ENCODE results near the gene TBATA. TPM values are rescaled to one million over a fixed set of nuclear protein-coding genes. Genes with fewer than 3 reads are reported as not detected.

Gene TBATA
- total RNA-seq, 2 experiments from 2014 or later, result not detected

DNA sequence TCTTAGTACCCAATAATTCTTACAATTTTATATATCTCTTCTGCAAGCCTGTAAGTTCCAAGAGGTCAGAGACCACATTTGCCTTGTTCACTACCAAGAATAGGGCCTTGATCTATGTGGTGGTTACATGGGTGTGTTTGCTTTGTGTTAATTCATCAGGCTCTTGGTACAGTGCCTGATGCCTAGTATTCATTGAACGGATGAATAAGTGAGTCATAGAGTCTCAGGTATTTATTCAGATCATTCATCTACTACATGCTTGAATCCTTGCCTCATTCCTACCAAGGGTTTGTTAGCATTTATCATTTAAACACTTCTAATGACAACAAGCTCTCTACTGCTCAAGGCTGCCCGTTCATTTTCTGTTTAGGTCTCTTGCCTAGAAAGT lies 19.2 kb upstream of the TBATA start:
- ChIA-PET CTCF (interaction anchor here (1.1 kb wide), 1 partner anchor 9 kb away, joined by 3 read pairs; no protein-coding TSS in a partner anchor), POLR2A (no interaction called here)
- no peaks in the 10 kb centered on the region for H3K9me3 Mint-ChIP-seq

GRCh38 chr10:70803775-70804420 lies 18.7 kb upstream of the TBATA start:
- H3K4me1 Mint-ChIP-seq, result no peaks in the 10 kb centered on the region

More for the DNA sequence above, 19.2 kb upstream of the TBATA start:
- no peak overlapping the region for H3K4me3 Mint-ChIP-seq
- peaks cover 10% of the 10 kb centered on the region for H3K27me3 Mint-ChIP-seq
- H3K4me1 Mint-ChIP-seq, result no peaks in the 10 kb centered on the region
- DNase-seq, result no peak
- no peaks in the 10 kb centered on the region for H3K36me3 Mint-ChIP-seq (ENCODE audit: low read depth)
- no peak overlapping the region for H3K27ac Mint-ChIP-seq

DNA sequence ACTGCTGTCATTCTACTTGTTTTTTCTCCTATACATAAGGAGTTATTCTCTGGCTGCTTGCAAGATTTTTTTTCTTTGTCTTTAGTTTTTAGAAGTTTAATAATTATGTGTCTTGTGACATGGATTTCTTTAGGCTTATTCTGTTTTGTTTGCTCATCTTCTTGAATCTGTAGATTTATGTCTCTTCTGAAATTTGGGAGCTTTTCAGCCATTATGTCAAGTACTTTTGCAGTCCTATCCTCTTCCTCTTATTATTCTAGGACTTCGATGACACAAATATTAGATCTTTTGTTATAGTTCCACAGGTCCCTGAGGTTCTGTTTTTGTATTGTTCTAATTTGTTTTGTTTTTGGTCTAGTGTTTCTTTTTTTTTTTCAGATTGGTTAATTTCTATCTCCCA lies 16.7 kb upstream of the TBATA start:
- H3K4me1 Mint-ChIP-seq, result no peaks in the 10 kb centered on the region

More at GRCh38 chr10:70803775-70804420, 18.7 kb upstream of the TBATA start:
- Mint-ChIP-seq H3K36me3 (ENCODE audit: low read depth) (no peaks in the 10 kb centered on the region), H3K27ac (no peak overlapping the region), H3K9me3 (no peaks in the 10 kb centered on the region), H3K4me3 (no peak overlapping the region), H3K27me3 (peaks cover 14% of the 10 kb centered on the region)
- DNase-seq, result no peak
- ChIA-PET POLR2A (no interaction called here), CTCF (interaction anchor here (1.1 kb wide), 1 partner anchor 10 kb away, joined by 3 read pairs; no protein-coding TSS in a partner anchor)

DNA sequence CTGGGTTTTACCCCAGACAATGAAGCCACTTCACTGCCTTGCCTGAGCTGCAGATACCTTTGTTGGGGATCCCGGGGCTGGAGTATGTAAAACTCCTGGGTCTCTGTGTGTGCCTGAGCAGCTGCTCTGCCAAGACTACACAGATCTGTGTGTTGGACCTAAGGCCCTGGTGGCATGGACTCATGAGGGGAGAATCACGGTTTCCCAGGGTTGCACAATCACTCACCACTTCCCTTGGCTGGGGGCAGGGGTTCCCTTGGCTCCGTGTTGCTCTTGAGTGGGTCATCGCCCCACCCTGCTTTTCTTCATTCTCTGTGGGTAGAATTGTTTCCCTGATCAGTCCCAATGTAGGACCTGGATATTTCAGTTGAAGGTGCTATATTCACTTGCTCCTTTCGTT lies 13.9 kb upstream of the TBATA start:
- no peak overlapping the region for H3K27ac Mint-ChIP-seq
- H3K9me3 Mint-ChIP-seq, result no peaks in the 10 kb centered on the region
- ChIA-PET CTCF (no interaction called here), POLR2A (no interaction called here)
- no peak for DNase-seq
- peaks cover 35% of the 10 kb centered on the region for H3K27me3 Mint-ChIP-seq
- no peak overlapping the region for H3K4me3 Mint-ChIP-seq
- no peaks in the 10 kb centered on the region for H3K36me3 Mint-ChIP-seq (ENCODE audit: low read depth)
- H3K4me1 Mint-ChIP-seq, result no peaks in the 10 kb centered on the region

More for the DNA sequence above, 16.7 kb upstream of the TBATA start:
- CTCF ChIA-PET, result no interaction called here
- no peak for DNase-seq
- H3K4me3 Mint-ChIP-seq, result no peak overlapping the region
- no peaks in the 10 kb centered on the region for H3K9me3 Mint-ChIP-seq
- no peak overlapping the region for H3K27ac Mint-ChIP-seq
- H3K27me3 Mint-ChIP-seq, result peaks cover 27% of the 10 kb centered on the region
- POLR2A ChIA-PET, result no interaction called here
- H3K36me3 Mint-ChIP-seq (ENCODE audit: low read depth), result no peaks in the 10 kb centered on the region

- H3K9me3 Mint-ChIP-seq, result no peaks in the 10 kb centered on the region
- POLR2A ChIA-PET, result no interaction called here
- H3K27ac Mint-ChIP-seq, result no peak overlapping the region
- H3K36me3 Mint-ChIP-seq (ENCODE audit: low read depth), result no peaks in the 10 kb centered on the region
- H3K27me3 Mint-ChIP-seq, result peaks cover 36% of the 10 kb centered on the region
- CTCF ChIA-PET, result no interaction called here
- no peaks in the 10 kb centered on the region for H3K4me1 Mint-ChIP-seq
- DNase-seq, result no peak
- no peak overlapping the region for H3K4me3 Mint-ChIP-seq
Observed at GRCh38 chr10:70797840-70798239, 12.7 kb upstream of the TBATA start.

DNA sequence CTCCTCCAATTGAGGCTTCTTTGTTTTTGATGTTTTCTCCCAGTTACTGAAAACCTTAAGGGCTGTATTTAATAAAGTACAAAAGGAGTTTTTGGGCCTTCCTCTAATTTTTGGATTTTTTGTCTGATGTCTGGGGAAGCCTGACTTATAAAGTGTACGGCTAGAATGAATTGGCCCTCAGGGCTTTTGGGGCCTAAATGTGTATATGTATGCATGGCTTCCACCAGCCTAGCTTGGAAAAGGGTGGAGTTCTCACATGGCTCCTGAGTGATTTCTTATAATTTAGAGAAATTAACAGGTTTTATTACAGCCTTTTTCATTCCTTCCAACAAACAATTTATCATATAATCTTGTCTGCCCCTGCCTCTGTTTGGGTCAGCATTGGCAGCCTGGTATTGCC lies 10.4 kb upstream of the TBATA start:
- H3K27ac Mint-ChIP-seq, result no peak overlapping the region
- peaks cover 48% of the 10 kb centered on the region for H3K27me3 Mint-ChIP-seq
- H3K4me1 Mint-ChIP-seq, result peaks cover 3% of the 10 kb centered on the region
- ChIA-PET POLR2A (interaction anchor here (0.7 kb wide), 1 partner anchor 702 kb away, joined by 3 read pairs; no protein-coding TSS in a partner anchor), CTCF (no interaction called here)
- DNase-seq, result no peak
- H3K36me3 Mint-ChIP-seq (ENCODE audit: low read depth), result no peaks in the 10 kb centered on the region
- no peaks in the 10 kb centered on the region for H3K9me3 Mint-ChIP-seq
- no peak overlapping the region for H3K4me3 Mint-ChIP-seq

GRCh38 chr10:70791386-70792039 lies 6.3 kb upstream of the TBATA start:
- Mint-ChIP-seq H3K36me3 (ENCODE audit: low read depth) (no peaks in the 10 kb centered on the region), H3K9me3 (no peaks in the 10 kb centered on the region), H3K27me3 (peaks cover 41% of the 10 kb centered on the region), H3K4me3 (no peak overlapping the region), H3K27ac (no peak overlapping the region), H3K4me1 (peaks cover 13% of the 10 kb centered on the region)
- ChIA-PET POLR2A (no interaction called here), CTCF (no interaction called here)
- no peak for DNase-seq

DNA sequence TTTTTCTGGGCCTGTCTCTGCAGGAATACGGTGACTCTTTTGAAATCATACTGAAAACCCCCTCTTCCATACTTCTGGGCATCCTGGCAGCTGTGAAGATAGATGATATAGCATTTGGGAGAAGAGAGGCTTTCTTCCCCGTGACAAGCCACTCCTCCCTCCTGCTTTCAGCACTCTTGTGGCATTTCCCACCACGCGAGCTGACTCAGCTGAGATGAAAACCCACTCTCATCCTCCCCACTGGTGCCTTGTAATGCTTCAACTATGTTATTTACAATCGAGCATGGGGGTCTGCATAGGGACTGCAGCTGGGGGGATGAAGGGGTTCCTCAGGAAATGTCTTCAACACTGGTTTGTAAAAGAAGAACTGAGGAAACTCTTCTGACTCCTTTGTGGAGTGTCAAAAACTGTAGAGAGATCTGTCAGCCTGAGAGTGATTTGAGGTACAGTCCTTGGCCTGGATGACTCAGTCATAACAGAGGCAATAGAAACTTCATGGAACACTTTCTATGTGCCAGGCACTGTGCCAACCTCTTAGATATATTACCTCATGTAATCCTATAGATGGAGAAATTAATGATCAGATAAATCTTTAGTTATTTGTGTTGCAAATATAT lies 1.7 kb upstream of the TBATA start:
- Mint-ChIP-seq H3K27ac (no peak overlapping the region), H3K9me3 (no peaks in the 10 kb centered on the region), H3K36me3 (ENCODE audit: low read depth) (no peaks in the 10 kb centered on the region), H3K4me1 (peaks cover 21% of the 10 kb centered on the region), H3K27me3 (peaks cover 28% of the 10 kb centered on the region), H3K4me3 (no peak overlapping the region)
- POLR2A ChIA-PET, result no interaction called here
- CTCF ChIA-PET, result no interaction called here
- DNase-seq, result no peak

DNA sequence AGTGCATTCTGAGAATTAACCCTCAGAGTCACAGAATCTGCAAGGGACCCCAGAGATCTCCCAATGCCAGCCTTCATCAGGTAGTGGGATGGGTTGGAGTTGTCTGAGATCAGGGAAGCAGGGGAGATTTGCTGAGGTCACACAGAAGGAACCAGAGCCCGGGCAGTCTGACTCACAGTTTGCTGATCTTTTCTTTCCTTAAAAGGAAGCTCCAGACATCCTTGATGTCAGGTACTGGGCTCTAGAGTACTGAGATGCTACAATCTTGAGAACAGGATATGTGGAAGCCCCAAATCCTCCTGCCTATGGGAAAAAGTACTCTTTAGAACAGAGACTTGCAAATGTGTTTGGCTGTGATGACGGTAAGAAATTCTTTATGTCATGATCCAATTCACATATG lies 706 bp downstream of the TBATA start:
- no peak for DNase-seq
- peaks cover 15% of the 10 kb centered on the region for H3K4me1 Mint-ChIP-seq
- H3K9me3 Mint-ChIP-seq, result no peaks in the 10 kb centered on the region
- H3K4me3 Mint-ChIP-seq, result no peak overlapping the region
- H3K36me3 Mint-ChIP-seq (ENCODE audit: low read depth), result no peaks in the 10 kb centered on the region
- ChIA-PET POLR2A (no interaction called here), CTCF (no interaction called here)
- peaks cover 15% of the 10 kb centered on the region for H3K27me3 Mint-ChIP-seq
- H3K27ac Mint-ChIP-seq, result no peak overlapping the region

- no peak overlapping the region for H3K4me3 Mint-ChIP-seq
- no peak for DNase-seq
- peaks cover 15% of the 10 kb centered on the region for H3K4me1 Mint-ChIP-seq
- CTCF ChIA-PET, result no interaction called here
- no peaks in the 10 kb centered on the region for H3K9me3 Mint-ChIP-seq
- POLR2A ChIA-PET, result no interaction called here
- H3K27me3 Mint-ChIP-seq, result peaks cover 12% of the 10 kb centered on the region
- H3K36me3 Mint-ChIP-seq (ENCODE audit: low read depth), result no peaks in the 10 kb centered on the region
- no peak overlapping the region for H3K27ac Mint-ChIP-seq
Observed at GRCh38 chr10:70784016-70784415, 1.2 kb downstream of the TBATA start.

GRCh38 chr10:70782746-70783680 lies 2.2 kb downstream of the TBATA start:
- CTCF ChIA-PET, result interaction anchor here (0.6 kb wide), 1 partner anchor 823 kb away, joined by 4 read pairs; no protein-coding TSS in a partner anchor
- H3K4me3 Mint-ChIP-seq, result no peak overlapping the region
- DNase-seq, result no peak
- H3K27me3 Mint-ChIP-seq, result peaks cover 6% of the 10 kb centered on the region
- H3K27ac Mint-ChIP-seq, result no peak overlapping the region
- H3K4me1 Mint-ChIP-seq, result peaks cover 15% of the 10 kb centered on the region
- H3K36me3 Mint-ChIP-seq (ENCODE audit: low read depth), result no peaks in the 10 kb centered on the region
- no peaks in the 10 kb centered on the region for H3K9me3 Mint-ChIP-seq
- POLR2A ChIA-PET, result no interaction called here

DNA sequence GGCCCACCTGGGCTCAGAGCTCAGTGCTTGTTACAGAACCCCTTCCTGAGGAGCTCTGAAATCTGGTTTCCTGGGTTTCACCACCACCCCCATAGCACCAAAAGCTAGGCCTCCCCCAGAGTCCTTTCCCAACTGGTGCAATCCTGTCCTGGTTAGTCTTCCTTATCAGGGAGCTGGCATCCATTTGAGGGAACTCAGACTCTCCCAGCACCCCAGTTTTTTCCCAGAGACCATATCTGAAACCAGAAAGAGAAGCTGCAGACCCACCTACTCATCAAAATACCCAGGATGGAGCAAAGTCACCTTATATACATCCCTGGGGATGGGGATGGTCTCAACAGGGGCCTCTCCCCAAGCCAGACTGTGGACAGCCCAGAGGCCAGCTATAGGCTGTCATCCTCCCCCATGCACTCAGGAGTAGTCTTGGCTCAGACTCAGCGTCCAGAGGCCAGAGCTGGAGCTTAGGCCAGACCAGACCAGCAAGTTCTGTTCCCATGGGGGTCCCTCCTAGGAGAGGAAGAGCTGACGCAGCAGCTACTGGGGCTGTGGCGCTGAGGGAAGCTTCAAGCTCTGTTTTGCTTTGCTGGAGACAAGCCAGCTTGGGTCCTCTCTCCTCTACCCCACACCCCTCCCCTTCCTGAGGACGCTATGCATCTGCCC lies 3.0 kb downstream of the TBATA start:
- Mint-ChIP-seq H3K27me3 (peaks cover 6% of the 10 kb centered on the region), H3K27ac (no peak overlapping the region), H3K9me3 (no peaks in the 10 kb centered on the region), H3K36me3 (ENCODE audit: low read depth) (no peaks in the 10 kb centered on the region), H3K4me1 (peaks cover 13% of the 10 kb centered on the region), H3K4me3 (no peak overlapping the region)
- ChIA-PET POLR2A (no interaction called here), CTCF (no interaction called here)
- no peak for DNase-seq
